RCC 7860 (cell line): ENCODE measurements around the gene ARHGAP10.
A peak's percentile ranks its signal among the peaks of the same experiment; 100 is the strongest.

Experiments
- DNase-seq: peaks from one replicate; pipeline ENCODE4 v3.0.0-alpha.2; 2015; ENCODE audit warnings: low spot score
- FAIRE-seq: peaks from 2 replicates; lab custom pipeline; 2012; peaks lifted over from hg19 to GRCh38; lab: Jason Lieb, UNC

The ARHGAP10 gene

GRCh38 chr4:148057984-148058859 is 326.3 kb downstream of the ARHGAP10 start:
- DNase-seq = no peak
- no peak for FAIRE-seq

DNA sequence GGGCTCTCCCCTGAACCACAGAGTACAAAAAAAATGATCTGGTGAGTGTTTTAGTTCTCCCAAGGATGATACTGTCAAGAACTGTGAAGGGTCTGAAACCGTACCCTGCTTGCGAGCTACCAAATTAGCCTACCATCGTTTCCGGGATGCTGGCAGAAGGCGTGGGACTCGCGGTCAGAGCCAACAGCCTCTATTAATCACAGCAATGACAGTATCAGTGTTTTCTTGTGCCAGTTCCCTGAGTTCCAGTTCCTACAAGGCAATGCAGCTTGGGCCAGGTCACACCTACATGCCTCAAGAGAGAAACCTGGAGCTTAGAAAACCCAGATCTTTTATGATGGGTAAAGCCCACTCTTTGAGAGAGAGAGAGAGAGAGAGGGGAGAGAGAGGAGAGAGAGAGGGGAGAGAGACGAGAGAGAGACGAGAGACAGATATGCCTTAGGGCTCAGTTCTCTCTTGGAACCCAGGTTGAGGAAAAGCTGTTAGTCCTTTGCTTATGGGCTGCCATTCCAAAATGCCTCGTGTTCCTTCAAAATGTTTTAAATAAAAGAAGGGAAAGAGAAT is 327.8 kb downstream of the ARHGAP10 start:
- FAIRE-seq (no peak), DNase-seq (no peak)

DNA sequence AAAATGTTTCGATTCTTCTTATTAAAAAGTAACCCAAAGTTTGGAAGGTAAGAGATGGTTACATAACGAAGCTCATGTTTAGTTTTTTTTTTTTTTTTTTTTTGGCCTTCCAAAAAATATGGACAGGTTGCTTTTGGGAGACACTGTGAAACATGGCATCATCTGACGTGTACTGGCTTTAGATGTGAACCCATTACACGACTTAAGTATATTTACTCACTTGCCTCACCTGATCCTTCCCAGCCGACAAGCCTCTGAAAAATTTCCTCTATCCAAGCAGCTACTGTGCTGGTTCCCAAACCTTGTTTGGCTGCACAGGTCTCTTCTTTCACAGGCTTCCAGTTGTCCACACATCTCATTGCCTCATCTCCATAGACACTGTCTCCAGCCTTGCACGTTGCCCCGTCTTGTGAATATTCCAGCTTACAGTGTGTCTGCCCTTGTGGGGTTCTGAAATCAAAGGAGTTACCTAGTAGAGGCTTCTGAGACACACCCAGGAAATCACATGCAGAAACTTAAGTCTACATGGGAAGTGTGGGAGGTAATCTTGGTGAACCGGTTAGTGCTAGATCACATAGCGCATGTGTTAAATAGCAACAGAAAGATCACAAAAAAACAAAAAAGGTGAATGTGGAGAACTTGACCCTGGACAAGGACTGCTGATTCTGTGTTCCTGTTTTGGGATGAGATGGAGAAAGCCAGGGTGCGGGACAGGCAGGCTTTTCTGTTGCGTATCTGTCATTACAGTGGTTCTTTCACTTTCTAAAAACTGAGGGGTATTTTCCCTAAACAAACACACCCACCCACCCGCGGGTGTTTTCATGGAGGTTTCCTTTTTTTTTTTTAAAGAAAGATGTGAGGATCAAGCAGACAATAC is 328.6 kb downstream of the ARHGAP10 start:
- DNase-seq (no peak), FAIRE-seq (no peak)

DNA sequence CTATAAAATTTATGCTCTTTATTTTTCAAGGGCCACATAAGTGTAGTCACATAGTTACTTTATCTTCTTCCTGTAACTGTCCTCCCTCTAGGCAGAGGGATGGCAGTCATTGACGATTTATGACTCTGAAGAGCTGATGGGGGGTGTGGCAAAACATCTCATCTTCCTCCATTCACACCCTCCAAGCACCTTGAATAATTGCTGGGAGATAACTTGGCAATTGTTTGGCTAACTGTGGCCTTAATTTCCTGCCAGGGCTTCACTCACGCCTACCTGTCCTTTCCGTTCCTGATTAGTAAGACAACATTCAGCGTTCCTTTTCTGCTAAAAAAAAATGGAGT is 329.2 kb downstream of the ARHGAP10 start:
- DNase-seq (no peak), FAIRE-seq (no peak)

DNA sequence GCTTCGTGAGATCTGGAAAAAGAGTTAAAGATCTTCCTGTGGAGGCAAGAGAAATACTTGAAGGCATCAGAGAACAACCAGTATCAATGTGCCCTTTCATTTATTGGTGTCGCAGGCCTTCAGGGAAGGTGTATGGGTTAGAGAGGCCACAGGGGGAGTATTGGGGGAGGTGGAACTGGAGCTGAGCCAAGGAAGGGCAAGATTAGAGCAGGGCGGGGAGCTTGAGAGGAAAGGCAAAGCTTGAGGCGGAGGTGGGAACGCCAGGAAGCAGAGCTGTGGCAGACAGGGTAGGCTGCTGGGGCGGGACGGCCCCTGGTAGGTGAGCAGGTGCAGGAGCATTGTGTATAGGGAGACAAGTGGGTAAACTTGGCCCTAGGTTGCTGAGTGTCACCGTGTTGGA is 329.9 kb downstream of the ARHGAP10 start:
- DNase-seq (no peak), FAIRE-seq (no peak)

DNA sequence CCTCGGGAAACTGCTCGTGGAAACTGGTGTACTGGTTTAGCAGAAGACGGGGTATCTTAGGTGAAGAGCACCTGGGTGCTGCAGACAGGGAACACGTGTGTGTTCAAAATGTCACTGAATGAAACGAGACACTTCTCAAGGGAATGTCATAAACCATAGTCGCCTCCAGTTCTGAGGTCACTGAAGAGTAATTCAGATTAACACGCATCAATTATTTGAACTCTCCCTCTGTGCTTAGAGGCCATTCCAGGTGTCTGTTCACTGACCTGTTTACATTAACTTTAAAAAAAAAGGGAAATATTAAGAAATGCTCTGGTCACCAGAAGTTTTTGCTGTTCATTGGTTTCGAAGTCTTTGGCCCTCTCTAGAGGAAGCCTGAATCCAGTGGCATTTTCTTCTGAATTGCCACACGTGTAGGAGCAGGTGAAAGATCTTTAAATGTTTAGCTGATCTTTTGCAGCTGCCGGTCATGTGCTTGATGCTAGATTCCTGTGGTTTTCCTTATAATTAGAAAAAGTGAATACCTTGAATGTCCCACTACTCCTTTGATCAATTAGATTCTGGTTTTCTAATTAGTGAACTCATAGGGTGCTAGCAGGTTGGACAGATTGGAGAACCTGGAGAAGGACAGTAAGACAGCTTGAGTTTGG is 330.5 kb downstream of the ARHGAP10 start:
- DNase-seq (no peak), FAIRE-seq (no peak)

GRCh38 chr4:148064451-148064850 is 332.6 kb downstream of the ARHGAP10 start:
- no peak for DNase-seq

DNA sequence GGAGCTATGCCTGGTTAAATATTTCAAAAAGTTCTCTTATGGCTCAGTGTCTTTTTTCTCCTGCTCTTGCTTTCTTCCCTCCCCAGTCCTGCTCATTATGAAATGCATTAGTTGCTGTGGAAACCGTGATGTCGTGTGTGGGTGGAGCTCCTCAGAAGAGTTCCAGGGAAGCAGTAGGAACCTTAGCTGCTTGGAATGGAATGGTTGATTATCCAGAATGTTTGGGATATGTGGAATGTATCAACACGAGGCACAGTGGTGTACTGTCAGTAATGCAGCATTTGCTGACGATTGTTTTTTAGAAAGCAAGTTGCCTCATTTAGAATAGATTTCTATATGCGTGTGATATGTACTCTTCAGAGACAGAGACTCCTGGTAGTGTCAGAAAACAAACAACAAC is 333.2 kb downstream of the ARHGAP10 start:
- no peak for DNase-seq

More at GRCh38 chr4:148064451-148064850, 332.6 kb downstream of the ARHGAP10 start:
- no peak for FAIRE-seq

DNA sequence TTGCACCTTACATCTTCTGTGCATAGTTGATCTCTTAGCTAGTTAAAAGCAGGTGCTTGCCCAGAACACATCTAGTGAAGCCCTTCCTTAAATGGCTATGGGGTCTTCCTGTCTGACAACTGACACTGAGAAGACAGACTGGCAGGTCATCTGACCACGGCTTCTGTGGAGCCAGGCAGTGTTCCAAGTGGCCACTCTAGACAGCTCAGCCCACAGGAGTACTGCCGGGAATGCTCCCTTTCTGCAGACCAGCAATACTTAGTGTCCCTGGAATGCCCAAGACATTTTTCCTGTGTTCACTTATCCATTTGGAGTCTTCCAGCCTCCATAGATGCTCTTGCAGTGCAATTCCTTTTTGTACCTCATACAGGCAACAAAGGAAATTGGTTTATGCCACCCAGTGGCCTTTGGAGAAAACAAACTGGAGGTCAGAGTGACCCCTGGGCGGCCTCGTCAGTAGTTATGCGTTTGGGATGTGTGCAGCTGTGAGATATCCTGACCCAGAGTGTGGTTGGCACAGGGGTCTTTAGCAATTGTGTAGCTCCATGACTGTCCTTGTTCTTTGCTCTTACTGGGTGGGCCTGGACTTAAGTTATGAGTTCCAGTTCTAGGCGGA is 335.5 kb downstream of the ARHGAP10 start:
- DNase-seq = no peak
- FAIRE-seq = no peak

More for the DNA sequence above, 333.2 kb downstream of the ARHGAP10 start:
- no peak for FAIRE-seq

DNA sequence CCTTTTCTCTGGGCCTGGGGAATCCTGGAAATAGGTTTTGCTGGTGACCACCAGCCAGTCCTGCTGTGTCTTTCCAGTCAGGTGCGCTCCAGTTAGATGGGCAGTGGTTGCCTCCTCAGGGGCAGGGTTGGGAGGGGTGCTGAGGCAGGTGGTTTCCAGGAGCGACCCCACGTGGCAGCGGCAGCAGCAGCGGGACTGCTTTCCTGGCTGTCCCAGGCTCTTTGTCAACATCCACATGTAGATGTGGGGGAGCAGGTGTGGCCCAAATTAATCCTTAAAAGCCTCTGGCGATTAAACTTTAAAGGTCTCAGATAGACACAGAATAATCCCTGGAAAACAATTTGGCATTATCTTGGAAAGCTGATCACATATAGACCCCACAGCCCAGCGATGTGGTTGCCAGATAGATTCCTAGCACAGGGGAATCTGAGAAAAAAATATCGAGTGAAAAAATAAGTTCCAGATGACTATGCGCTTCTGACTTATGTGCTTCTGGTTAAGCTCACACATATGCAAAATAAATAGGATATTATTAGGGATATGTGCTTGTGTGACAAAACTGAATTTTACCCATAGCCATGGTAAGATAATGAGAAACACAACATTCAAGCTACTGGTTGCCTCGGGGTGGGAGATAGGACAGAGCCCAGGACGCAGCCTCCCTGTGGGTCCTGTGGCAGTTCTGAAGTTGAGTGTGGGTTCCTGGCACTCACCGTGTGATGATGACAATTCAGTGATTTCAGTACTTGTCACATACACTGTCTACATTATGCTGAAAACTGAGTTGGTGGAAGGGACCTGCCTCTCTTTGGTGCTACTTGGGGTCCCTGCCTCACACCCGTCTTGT is 336.4 kb downstream of the ARHGAP10 start:
- no peak for FAIRE-seq
- DNase-seq = no peak

- DNase-seq (no peak), FAIRE-seq (no peak)
These were observed 337.4 kb downstream of the ARHGAP10 start for GRCh38 chr4:148069086-148069894.

DNA sequence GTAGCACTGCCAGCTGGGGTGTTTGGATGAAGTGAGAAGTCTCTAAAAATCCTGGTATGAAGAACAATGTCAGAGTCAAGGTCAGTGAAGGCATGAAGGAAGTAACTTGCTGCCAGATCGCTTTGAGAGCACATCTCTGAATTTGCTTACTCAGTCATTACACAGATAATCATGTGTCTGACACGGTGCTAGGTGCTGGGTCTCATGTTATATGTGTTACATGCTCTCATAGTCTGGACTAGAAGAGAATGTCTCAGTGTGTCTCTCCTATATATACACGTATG is 337.9 kb downstream of the ARHGAP10 start:
- FAIRE-seq = no peak
- DNase-seq = no peak

GRCh38 chr4:148071009-148071408 is 339.1 kb downstream of the ARHGAP10 start:
- FAIRE-seq = no peak
- DNase-seq = peak; percentile 3

DNA sequence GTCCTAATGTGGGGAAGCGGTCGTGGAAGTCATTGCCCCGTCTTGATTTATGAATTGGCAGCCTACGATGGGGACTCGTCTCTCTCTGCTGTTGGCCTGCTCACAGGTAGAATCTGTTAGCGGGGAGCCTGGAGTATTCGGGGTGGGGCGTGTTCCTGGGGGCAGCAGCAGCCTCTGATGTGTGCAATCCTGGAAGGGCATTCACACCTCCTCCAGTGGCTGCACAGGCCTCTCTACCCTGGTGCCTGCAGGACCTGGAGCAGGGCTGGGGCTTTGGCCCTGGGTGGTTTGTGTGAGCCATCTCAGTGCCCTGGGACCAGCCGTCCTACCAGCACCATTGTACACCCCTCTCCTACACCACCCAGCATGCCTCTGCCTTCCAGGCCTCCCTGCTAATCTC is 340.9 kb downstream of the ARHGAP10 start:
- FAIRE-seq = no peak
- no peak for DNase-seq

- DNase-seq (no peak), FAIRE-seq (no peak)
These were observed 341.5 kb downstream of the ARHGAP10 start for GRCh38 chr4:148073349-148073748.

- no peak for DNase-seq
- no peak for FAIRE-seq
These were observed 342.6 kb downstream of the ARHGAP10 start for GRCh38 chr4:148074462-148074861.

GRCh38 chr4:148075438-148075837 is 343.6 kb downstream of the ARHGAP10 start:
- FAIRE-seq = no peak
- no peak for DNase-seq

- FAIRE-seq = no peak
- DNase-seq = no peak
These were observed 345.1 kb downstream of the ARHGAP10 start for GRCh38 chr4:148076964-148077363.

DNA sequence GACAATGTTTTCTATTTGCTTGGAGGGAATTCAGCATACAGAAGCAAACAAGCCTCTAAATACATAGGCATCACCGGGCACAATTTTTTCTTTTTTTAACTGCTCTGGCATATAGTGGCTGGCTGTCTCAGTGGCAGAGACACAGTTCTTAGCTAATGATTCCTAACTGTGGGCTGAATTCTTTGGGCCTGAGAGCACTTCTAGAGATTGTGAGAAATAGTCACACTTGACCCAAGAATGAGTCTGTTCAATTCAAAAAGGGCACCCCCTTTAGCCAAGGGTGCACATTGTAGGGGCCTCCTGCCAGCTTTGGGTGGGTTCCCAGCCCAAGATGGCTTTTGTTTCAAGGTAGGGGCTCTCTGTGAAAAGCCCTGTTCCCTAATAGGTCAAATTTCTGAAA is 345.7 kb downstream of the ARHGAP10 start:
- FAIRE-seq (no peak), DNase-seq (no peak)
